NCI-H345 treated with DMSO at 0.1 percent for 48 hours (cell line): ENCODE measurements around the gene GGT7.
A peak's percentile ranks its signal among the peaks of the same experiment; 100 is the strongest.
"Not testable (repeated sequence)": the region's sequence is repeated elsewhere in the genome, so short reads cannot be mapped to it uniquely, and the experiment has no call there.

Experiments used
- DNase-seq: peaks from one replicate; lab custom pipeline; 2025; ENCODE audit not compliant: unreplicated experiment; lab: John Stamatoyannopoulos, UW

GGT7 gene

DNA sequence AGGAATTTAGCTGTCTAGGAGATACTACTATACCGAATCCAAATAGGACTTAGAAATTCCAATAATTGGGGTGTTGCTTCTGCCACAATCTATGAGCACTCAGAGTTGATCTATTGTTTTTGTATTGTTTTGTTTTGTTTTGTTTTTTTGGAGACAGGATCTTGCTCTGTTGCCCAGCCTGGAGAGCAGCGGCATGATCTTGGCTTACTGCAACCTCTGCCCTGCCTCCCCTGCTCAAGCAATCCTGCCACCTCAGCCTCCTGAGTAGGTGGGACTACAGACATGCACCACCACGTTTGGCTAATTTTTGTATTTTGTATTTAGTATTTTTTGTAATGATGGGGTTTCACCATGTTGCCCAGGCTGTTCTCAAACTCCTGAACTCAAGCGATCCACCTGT is 11.2 kb upstream of the GGT7 start:
- no peak for DNase-seq

DNA sequence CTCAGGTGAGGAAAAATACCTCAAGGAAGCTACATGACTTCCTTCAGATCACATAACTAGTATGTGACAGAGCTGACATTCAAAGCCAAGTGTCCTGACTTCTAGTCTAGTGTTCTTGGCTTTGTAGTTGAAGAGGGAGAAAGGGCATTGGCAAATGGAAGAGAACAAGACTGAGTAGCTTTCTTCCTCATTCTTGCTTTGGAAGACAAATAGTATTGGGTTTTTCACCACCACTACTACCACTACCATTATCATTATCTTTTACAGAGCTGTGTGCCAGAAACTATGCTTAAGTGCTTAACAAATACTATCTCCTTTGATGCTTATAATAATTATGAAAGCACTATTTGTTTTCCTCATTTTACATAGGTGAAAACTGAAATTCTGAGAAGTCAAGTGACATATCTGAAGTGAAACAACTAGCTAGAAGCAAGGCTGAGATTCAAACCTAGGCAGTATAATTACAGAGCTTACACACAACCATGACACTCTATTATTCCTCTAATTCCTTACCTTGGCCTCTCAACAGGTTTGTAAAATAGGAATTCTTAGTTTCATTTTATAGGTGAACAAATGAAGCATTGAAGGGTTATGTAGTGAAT is 10.5 kb upstream of the GGT7 start:
- DNase-seq, result no peak

DNA sequence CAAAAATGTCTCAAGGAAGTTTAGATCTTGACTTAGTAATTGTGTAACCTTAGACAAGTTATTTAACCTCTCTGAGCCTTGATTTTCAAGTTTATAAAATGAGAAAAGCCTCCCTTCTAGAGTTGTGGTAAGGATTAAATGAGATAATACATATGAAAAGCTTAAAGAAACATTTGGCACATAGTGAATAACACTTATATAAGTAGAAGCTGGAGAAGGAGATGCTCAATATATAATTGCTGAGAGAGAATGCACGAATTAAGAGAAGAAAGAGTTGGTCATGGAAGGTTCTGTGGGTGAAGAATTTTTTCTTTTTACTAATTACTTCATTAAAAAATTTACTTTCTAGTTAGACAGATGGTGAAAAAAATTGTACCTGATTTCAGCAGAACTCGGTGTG is 9.0 kb upstream of the GGT7 start:
- DNase-seq, result no peak

DNA sequence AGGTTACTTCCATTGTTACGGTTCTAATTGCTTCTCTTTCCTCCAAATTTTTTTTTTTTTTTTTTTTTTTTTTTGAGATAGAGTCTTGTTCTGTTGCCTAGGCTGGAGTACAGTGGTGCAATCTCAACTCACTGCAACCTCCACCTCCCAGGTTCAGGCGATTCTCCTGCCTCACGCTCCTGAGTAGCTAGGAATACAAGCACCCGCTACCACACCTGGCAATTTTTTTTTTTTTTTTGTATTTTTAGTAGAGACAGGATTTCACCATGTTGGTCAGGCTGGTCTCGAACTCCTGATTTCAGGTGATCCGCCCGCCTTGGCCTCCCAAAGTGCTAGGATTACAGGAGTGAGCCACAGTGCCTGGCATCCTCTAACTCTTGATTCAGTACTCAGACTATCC is 8.3 kb upstream of the GGT7 start:
- DNase-seq, result not testable (repeated sequence)

DNA sequence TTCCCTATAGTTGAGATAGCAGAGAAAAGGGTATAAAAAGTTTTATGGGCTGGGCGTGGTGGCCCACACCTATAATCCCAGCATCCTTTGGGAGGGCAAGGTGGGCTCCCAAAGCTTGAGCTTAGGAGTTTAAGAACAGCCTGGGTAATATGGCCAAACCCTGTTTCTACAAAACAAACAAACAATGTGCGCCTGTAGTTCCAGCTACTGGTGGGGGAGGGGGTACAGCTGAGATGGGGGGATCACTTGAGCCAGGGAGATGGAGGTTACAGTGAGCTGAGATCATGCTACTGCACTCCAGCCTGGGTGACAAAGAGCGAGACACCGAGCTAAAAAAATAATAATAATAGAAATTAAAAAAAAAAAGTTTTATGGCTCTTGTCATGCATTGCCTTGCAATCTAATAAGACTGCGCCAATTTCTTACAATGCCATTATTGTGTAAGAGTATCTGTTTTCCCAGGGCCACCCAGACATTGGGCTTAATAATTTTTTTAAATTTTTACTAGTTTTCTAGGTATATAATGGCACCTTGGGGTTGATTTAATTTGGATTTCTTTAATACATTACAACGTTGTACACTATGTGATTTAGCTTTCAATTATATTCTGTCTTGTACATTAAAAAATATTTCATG is 7.7 kb upstream of the GGT7 start:
- DNase-seq, result no peak

DNA sequence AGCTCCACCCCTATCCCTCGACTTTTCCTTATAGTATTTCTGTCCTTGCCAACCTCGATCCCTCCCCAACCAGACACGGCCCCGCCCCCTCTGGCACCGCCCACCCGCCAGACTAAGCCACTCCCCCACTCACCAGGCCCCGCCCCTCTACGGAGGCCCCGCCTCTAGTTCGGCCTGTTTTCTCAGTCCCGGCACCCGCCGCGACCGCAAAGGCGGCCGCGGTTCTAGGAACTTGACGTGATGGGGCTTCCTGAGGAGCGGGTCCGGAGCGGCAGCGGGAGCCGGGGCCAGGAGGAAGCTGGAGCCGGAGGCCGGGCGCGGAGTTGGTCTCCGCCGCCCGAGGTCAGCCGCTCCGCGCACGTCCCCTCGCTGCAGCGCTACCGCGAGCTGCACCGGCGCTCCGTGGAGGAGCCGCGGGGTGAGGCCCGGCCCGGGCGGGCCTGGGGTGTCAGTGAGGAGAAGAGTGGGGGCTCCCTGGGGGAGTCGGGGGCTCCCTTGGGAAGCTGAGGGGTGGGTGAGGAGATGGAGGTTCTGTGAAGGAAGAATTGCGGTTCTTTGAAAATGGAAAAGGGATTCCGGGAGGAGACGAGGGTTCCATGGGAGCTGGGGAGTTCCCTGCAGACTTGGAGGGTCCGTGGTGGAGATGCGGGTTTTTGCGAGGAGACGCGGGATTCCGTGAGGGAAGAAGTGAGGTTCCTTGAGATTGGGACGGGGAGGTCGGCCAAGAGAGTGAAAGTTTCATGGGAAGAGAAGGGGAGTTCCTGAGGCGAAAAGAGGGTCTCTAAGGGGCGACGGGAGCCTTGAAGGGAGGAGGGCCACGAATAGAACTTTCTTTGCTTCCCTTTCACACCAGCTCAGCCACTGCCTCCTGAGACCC is 4.0 kb upstream of the GGT7 start, which contains the start of gene ACSS2:
Gene ACSS2 (plus strand): TSS at position 207 of the 877 bp plus-strand sequence. CDS start 34 bp downstream, at position 241.
- no peak for DNase-seq

DNA sequence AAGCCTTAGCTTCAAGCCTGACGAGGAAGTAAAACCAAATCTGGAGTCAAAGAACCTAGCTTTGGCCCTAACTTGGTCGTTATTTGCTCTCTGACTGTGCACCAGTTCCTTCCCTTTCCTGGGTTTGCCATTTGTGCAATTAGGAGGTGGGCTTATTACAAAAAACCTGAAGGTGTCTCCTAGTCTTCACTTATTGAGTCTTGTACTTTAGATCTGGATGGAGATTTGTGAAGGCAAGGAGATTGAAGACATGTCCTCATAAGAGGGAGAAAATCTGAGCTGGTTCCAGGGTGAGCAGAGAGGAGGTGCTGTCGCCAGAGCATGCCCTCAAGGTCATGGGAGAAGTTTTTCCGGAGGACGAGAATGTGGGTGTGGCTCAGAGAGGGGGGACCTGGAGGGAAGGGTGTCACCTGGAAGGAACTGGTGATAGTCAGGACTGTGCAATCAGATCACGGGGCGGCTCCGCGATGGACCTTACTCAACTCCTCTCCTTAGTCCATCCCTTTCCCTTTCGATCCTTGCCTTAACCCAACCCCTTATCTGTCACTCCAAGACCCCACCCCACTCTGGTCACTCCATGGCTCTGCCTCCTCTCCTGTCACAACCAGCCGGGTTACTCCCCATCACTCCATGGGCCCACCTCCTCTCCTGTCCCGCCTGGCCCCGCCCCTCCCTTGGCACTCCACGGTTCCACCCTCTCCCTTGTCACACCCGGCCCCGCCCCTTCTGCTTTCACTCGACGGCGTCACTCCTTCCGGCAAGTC is 3.2 kb upstream of the GGT7 start:
- DNase-seq, result peak; percentile 98

DNA sequence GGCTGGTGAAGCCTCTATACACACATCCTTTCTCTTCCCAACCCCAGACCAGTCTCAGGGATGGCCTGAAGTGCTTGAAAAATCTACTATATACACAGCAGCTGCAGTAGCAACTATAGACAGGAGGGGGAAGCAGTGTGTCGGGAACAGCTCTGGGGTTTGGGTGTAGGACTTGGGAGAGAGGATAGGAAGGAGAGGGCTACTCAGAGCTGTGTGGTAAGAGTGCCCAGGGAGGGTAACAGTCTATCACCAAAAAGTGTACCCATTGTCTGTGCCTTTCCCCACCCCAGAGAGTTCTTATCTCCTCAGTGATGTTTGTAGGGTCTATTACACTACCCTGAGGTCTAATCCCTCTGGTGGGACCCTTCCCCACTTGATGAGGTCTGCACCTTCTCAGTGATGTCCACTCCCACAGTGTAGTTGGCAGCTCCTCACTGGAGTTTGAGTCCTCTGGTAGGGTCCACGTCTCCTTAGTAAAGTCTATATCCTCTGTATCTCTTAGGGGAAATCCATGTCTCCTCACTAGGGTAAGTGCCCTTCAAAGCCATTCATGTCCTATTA is 1.5 kb upstream of the GGT7 start:
- DNase-seq, result peak; percentile 89

DNA sequence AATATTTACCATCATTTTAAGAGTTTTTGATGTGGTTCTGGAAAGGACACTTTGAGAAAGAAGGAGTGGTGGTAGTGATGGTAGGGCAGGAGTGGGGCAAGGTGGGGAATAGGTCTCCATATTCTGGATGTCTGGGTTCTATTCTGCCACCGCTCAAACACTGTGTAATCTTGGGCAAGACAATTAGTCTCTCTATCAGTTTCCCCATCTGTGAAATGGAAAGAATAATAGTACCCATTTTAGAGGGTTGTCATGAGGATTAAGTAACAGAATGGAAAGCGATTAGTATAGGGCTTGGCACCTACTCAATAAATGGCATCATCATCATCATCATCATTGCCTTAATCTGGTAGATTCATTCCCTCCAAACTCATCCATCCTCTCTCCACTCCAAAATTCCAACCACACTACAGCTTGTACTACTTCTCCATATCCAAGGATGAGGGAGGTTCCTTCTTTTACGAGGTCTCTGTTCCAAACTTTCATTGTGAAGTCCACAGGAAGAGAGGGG is 982 bp upstream of the GGT7 start:
- DNase-seq, result no peak

DNA sequence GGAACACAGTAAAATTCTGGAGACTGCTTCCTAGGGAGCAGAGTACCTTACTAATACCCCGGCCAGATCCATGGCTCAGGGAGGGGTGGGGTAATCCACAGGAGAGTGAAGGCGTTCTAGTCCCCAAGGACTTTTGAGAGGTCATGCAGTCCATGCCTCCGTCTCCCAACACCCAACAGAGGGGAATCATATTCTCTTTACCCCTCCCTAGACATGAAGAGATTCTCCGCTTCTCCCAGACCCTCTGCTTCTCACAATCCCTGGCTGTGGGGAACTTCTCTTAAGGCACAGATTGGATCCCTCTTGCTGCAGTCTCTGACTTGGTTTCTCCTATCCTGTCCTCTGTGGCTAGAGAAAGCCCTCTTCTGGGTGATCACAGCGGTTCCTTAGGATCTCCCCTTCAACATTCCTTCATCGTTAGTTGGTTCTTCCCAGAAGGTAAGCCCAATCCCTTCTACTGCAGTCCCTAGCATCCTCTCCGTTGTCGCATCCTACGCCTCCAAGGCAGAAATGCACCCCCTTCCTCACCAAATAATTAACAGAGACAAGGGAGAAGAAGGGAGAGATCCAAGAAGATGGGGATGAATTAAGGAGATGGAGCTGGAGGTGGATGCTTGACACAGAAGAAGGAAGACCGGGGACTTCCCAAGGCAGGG is 562 bp downstream of the GGT7 start:
- no peak for DNase-seq

DNA sequence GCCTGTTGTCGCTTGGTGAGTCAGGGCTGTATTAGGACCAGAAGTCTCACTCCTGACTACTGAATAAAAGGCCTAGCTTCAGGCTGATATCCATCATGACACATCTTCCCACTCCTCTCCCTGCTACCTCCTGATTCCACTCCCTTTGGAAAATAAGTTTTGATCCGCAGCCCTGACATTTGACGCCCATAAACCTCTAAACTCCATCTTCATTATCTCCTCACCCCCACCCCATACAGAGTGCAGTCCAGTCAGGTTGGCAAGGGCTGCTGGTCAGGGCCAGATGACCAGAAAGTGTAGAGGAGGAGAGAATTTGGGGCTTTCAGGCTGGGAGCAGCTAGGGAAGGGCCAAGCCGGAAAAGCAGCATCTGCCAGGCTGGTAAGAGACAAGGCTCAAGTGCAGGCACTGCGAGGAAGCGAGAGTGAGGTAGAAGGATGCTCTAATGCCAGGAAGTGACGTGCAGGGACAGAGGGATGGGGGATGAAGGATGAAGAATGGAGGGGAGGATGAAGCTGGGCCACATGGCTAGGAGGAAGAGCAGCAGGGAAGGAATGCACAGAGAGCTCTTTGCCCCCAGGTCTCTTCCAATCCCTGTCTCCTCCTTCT is 1.2 kb downstream of the GGT7 start:
- DNase-seq, result no peak

DNA sequence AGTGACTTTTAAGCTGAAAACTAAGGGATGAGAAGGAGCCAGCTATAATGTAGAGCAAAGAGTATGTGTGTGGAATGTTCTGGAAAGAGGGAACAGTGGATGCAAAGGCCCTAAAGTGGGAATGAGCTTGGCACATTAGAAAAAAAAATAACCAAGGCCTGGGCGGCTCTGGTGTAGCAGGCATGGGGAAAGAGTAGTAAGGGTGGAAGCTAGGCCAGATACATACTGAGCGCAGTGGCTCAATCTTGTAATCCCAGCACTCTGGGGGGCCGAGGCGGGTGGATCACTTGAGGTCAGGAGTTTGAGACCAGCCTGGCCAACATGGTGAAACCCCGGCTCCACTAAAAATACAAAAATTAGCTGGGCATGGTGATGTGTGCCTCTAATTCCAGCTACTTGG is 8.4 kb downstream of the GGT7 start:
- no peak for DNase-seq

DNA sequence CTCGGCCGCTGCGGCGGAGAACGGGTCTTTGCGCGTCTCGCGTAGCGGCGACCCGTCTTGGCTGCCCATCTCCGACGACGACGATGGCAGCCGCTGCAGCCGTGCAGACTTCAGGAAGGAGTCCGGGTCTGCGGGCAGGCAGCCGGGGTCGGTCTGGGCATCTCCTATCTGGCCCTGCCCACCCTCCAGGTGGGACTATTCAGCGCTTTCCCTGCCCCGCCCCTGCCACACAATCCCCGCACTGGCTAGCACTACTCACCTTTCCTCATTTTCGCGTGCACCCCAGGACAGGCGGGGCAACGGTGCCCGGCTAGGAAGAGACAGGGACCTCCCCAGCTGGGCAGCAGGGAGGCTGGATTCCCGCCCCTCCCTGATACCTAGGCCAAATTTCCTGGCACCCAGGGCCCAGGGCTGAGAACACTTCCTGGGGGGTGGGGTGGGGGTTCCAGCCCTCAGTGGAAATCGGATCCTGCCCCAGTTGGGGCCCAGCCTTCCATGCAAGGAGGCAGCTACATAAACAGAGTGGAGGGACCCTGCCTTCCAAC is 9.2 kb downstream of the GGT7 start:
- no peak for DNase-seq

DNA sequence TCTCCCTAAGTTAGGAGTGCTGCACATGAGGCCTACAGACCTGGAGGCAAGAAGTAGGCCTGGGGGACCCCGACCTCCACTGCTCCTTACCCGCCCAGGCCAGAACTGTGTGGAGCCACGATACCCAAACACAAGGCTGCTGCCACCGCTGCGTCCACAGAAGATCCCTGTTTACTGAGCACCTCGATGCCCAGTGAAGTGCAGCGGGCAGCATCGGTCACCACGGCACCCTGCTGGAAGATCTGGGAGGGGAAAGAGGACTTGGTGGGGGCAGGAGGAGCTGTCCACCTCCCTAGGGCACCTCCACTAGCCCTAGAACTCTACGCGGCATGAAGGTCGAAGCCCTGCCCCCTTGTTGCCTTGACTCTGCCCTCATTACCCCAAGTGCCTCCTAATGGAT is 9.9 kb downstream of the GGT7 start:
- DNase-seq, result no peak

DNA sequence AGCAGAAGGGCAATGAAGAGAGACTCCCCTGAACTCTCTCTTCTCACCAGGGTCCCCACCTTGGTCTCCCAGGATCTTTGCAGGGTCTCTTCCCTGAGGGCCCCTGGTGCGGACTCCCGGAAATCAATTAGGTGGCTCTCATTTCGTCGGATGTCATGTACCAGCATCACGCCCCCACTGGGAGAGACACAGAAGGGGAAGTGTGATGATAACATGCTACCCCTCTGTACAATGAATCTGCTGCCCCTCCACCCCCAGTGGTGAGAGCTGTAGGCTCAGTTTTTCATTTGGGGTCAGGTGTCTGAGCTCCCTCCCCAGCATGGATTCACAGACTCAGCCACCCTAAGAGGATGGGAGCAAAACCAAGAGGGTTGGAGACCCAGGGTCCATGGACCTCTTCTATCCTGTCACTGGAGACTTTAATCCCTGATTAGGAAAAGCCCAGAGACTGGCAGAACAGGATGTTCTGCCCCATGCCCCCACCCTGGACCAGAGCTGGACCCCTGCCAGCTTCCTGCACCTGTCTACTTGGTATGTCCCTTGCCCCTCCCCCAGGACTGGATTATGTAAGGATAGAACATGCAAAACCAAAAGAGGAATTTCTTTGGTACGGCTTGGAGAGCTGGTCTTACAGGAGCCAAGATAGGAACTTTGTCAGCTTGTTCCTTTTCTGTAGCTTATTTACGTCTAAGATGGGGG is 11.1 kb downstream of the GGT7 start:
- no peak for DNase-seq

DNA sequence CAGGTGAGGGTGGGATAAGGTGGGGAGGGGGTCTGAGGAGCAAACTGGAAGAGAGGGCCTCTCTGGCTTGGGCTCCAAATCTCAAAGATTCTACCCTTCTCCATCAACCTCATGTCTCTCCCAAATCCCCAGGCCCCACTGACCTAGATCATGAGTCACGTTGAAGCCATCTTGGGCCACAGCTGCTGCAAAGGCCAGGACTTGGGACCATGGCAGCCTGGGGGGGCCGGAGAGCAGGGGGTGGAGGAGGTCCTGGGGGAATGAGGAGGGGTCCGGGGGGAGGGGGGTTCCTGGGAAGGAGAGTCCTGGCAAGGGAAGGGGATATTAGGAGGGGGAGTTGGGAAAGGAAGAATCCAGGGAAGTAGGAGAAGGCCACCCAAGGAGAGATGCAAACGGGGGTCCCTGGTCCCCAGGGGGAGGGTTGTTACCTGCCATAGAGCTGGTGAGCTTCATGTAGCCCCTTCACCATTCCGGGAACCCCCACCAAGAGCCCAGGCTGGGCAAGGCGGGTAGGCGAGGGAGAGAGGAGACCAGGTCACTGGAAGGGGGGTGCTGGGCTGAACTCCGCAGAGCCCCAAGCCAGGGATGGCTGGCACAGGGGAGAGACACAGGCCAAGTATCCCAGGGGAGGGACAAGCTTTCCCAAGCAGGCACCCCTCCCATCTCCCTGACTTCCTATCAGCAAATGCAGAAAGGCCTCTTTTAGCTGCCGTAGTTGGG is 12.7 kb downstream of the GGT7 start:
- DNase-seq, result no peak

DNA sequence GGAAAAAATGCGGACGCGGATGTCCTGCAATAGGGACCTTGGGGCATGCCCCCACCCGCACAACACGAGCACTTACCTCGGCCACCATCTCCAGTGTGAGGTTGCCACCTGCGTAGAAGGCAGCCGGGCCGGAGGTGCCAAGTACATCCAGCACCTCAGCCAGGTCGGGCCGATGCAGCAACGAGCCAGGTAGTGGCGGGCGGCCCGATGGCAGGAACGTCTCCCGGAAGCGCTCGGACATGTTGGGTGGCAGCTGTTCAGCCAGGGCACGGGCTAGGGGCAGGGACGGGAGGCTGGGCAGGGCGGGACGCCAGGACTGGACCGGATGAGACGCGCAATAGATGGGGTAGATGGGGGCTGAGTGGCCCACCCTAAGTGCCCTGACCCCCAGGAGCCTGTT is 13.3 kb downstream of the GGT7 start:
- DNase-seq, result no peak

DNA sequence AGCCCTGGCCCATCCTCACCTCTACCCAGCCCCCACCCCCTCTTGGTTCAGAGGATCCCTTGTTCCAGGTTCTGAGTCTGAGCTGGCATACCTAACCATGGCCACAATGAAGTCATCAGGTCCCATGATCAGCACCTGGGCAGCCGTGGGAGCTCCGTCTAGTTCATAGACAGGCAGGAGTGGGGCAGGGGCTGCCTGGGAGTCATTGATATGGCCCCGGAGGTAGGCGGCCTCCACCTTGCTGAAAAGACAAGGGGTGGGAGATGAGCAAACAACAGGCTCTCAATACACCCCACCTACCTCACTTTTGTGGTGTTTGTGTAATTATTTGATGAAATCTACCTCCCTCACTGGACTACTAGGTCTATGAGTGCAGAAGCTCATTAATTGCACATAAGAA is 20.4 kb downstream of the GGT7 start:
- DNase-seq, result no peak
